Fibroblast of lung (primary cell): ENCODE data around the gene PKHD1. TPM values are rescaled to one million over a fixed set of nuclear protein-coding genes. Genes with fewer than 3 reads are reported as not detected.

Experiments used
- DNase-seq, 2 donors: peaks; one replicate each; pipeline versions ENCODE4 v3.0.0 to v3.0.0-alpha.2; 2010; ENCODE audit warnings: low read depth in 2 of 2
- H2AFZ ChIP-seq: 2 replicates; pipeline ENCODE4 v1.5.1; 2012; ENCODE audit warnings: low read length, control low read depth, inconsistent platforms
- H3K27ac ChIP-seq: 2 replicates; pipeline ENCODE4 v1.5.1; 2011; ENCODE audit warnings: low read length, control low read depth; ENCODE audit not compliant: insufficient read depth
- H3K27me3 ChIP-seq: 2 replicates; pipeline ENCODE4 v1.5.1; 2011; ENCODE audit warnings: mild to moderate bottlenecking, low read length; ENCODE audit not compliant: control insufficient read depth, insufficient read depth
- H3K36me3 ChIP-seq: 2 replicates; pipeline ENCODE4 v1.5.1; 2011; ENCODE audit warnings: low read length; ENCODE audit not compliant: control insufficient read depth, insufficient read depth
- H3K4me1 ChIP-seq: 2 replicates; pipeline ENCODE4 v1.5.1; 2011; ENCODE audit warnings: low read length; ENCODE audit not compliant: control insufficient read depth, insufficient read depth; ENCODE audit errors: extremely low read depth
- H3K4me2 ChIP-seq: 2 replicates; pipeline ENCODE4 v1.5.1; 2011; ENCODE audit warnings: low read length, control low read depth; ENCODE audit not compliant: insufficient read depth; ENCODE audit errors: extremely low read depth
- H3K4me3 ChIP-seq, 4 experiments: fragments of 200-600 bp in 1 of 4; sonication (generic) in 1 of 4; replicated peaks in 1 of 4; 2 replicates each; pipeline ENCODE4 v1.5.1; 2011 to 2016; ENCODE audit warnings: low read length in 4 of 4, low read depth in 3 of 4, mild to moderate bottlenecking in 3 of 4, control low read depth in 2 of 4, inconsistent platforms in 1 of 4, mixed read lengths in 1 of 4; ENCODE audit not compliant: insufficient read depth in 1 of 4; ENCODE audit errors: control extremely low read depth in 1 of 4
- H3K79me2 ChIP-seq: 2 replicates; pipeline ENCODE4 v1.5.1; 2012; ENCODE audit warnings: mild to moderate bottlenecking, low read length, inconsistent platforms; ENCODE audit not compliant: control insufficient read depth, insufficient read depth
- H3K9ac ChIP-seq: 2 replicates; pipeline ENCODE4 v1.5.1; 2011; ENCODE audit warnings: mild to moderate bottlenecking, low read length, control low read depth; ENCODE audit not compliant: insufficient read depth
- H3K9me3 ChIP-seq: 2 replicates; pipeline ENCODE4 v1.5.1; 2012; ENCODE audit warnings: low read depth, low read length; ENCODE audit not compliant: control insufficient read depth, insufficient read depth
- H4K20me1 ChIP-seq: 2 replicates; pipeline ENCODE4 v1.5.1; 2011; ENCODE audit warnings: low read length; ENCODE audit not compliant: control insufficient read depth, insufficient read depth; ENCODE audit errors: extremely low read depth
- EZH2 ChIP-seq: IDR thresholded peaks from 2 replicates; pipeline ENCODE4 v1.5.1; 2012; ENCODE audit warnings: low read length, control low read depth, mild to moderate bottlenecking; ENCODE audit errors: missing control alignments
- polyA plus RNA-seq, 2 donors: library from polyadenylated mRNA; depleted of rRNA in 1 of 2; stranded (reverse) in 1 of 2; unstranded in 1 of 2; fragments of >200 nt; gene quantifications; 2 replicates each; pipeline ENCODE4 v1.2.1, GENCODE V29; 2011 to 2012; ENCODE audit warnings: missing spikeins in 1 of 2
- total RNA-seq: library from RNA; depleted of rRNA; stranded (reverse); fragments of >200 nt; gene quantifications from 2 replicates; pipeline ENCODE4 v1.2.1, GENCODE V29; 2014
- TF ChIP-seq, protein P1 (sequence below), 2 donors: IDR thresholded peaks in 1 of 2; conservative IDR thresholded peaks in 1 of 2; 1 replicate in 1 of 2; 2 replicates in 1 of 2; pipeline ENCODE4 v1.5.1; 2011 to 2012; ENCODE audit warnings: low read length in 2 of 2, control low read depth in 1 of 2, inconsistent platforms in 1 of 2, low read depth in 1 of 2, mild to moderate bottlenecking in 1 of 2

PKHD1 gene
- total and polyA plus RNA-seq, 2 donors (not counting 1 experiment from before 2014, with no cell fraction given): not detected

DNA sequence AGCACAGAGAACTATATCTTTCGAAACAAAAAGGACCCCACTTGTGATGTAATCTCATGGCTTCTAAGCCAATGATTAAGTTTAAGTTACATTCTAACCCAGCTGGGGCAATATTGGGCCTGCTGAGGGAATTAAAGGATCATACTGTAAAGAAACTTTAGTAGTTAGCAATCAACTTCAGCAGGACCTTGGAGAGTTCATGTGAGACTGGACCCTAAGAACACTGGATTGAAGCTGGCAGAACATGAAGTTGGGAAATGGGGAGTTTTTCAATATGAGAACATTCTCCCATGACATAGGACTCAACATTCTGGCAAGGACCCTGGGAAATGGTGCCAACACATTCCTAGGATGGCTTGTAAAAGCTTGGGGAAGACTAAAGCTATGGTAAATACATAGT is 516.2 kb downstream of the PKHD1 start:
- Histone ChIP-seq H3K27me3 (no peaks in the 10 kb centered on the region), H3K36me3 (no peaks in the 10 kb centered on the region), H3K9ac (no peak overlapping the region), H3K4me1 (no peaks in the 10 kb centered on the region), H2AFZ (no peak overlapping the region), H3K27ac (no peak overlapping the region), H3K4me3 (no peak overlapping the region), H3K9me3 (no peaks in the 10 kb centered on the region), H3K4me2 (no peak overlapping the region), H4K20me1 (no peaks in the 10 kb centered on the region), H3K79me2 (no peaks in the 10 kb centered on the region)
- DNase-seq: no peak
- TF ChIP-seq, protein P1, sequence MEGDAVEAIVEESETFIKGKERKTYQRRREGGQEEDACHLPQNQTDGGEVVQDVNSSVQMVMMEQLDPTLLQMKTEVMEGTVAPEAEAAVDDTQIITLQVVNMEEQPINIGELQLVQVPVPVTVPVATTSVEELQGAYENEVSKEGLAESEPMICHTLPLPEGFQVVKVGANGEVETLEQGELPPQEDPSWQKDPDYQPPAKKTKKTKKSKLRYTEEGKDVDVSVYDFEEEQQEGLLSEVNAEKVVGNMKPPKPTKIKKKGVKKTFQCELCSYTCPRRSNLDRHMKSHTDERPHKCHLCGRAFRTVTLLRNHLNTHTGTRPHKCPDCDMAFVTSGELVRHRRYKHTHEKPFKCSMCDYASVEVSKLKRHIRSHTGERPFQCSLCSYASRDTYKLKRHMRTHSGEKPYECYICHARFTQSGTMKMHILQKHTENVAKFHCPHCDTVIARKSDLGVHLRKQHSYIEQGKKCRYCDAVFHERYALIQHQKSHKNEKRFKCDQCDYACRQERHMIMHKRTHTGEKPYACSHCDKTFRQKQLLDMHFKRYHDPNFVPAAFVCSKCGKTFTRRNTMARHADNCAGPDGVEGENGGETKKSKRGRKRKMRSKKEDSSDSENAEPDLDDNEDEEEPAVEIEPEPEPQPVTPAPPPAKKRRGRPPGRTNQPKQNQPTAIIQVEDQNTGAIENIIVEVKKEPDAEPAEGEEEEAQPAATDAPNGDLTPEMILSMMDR (conservative IDR thresholded peaks at IDR 0.05 in 1 of 2, IDR thresholded peaks at IDR 0.05 in 1 of 2; ENCODE audit: low read depth in 1 of 2, low read length in 2 of 2): no peak
- TF ChIP-seq EZH2: no peak

DNA sequence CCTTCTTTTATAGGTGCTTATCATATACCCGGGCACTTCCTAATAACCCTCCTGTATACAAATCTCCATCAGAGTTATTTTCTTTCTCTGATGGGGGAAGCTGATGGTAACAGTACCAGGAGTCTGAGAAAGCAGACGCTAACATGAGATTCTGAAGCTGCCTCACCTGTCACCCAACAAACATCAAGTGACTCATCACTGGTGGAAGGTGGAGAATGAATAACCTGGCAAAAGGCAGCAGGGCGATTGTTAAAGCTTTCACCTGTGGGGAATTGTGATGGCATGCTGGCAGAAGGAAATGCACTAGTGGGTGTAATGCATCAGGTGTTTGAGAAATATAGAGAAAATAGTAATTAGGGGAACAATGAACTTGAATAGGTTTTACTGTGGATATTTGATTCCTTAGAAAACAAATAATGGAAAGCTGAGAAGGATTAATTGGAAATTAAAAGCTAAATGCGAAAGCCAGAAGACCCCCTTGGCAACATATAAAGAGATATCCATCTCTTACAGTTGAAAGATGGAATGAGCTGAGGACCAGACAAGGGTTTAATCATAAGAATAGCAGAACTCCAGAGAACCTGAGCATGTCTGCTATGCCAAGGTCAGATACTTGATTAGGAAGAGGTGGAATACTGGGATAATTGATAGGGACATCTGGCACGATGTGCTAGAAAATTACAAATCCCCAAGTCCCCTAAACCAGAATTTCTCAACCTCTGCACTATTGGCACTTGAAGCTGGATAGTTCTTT is 517.1 kb downstream of the PKHD1 start:
- no peaks in the 10 kb centered on the region for H3K36me3 ChIP-seq
- TF ChIP-seq, protein P1 (conservative IDR thresholded peaks at IDR 0.05 in 1 of 2, IDR thresholded peaks at IDR 0.05 in 1 of 2; ENCODE audit: low read depth in 1 of 2, low read length in 2 of 2): no peak
- no peak for TF ChIP-seq EZH2
- no peaks in the 10 kb centered on the region for H3K4me1 ChIP-seq
- H4K20me1 ChIP-seq: no peaks in the 10 kb centered on the region
- H3K79me2 ChIP-seq: no peaks in the 10 kb centered on the region
- H3K9me3 ChIP-seq: no peaks in the 10 kb centered on the region
- no peak overlapping the region for H3K4me3 ChIP-seq
- H2AFZ ChIP-seq: no peak overlapping the region
- no peak overlapping the region for H3K27ac ChIP-seq
- DNase-seq: no peak
- no peak overlapping the region for H3K9ac ChIP-seq
- H3K4me2 ChIP-seq: no peak overlapping the region
- H3K27me3 ChIP-seq: no peaks in the 10 kb centered on the region

- no peaks in the 10 kb centered on the region for H3K4me1 ChIP-seq
- no peak for TF ChIP-seq EZH2
- TF ChIP-seq, protein P1 (conservative IDR thresholded peaks at IDR 0.05 in 1 of 2, IDR thresholded peaks at IDR 0.05 in 1 of 2; ENCODE audit: low read depth in 1 of 2, low read length in 2 of 2): no peak
- H3K4me3 ChIP-seq: no peak overlapping the region
- H3K36me3 ChIP-seq: no peaks in the 10 kb centered on the region
- no peaks in the 10 kb centered on the region for H4K20me1 ChIP-seq
- no peak for DNase-seq
- H3K27ac ChIP-seq: no peak overlapping the region
- no peaks in the 10 kb centered on the region for H3K79me2 ChIP-seq
- H3K27me3 ChIP-seq: no peaks in the 10 kb centered on the region
- no peak overlapping the region for H3K4me2 ChIP-seq
- no peaks in the 10 kb centered on the region for H3K9me3 ChIP-seq
- H2AFZ ChIP-seq: no peak overlapping the region
- H3K9ac ChIP-seq: no peak overlapping the region
Observed at GRCh38 chr6:51569594-51569993, 517.8 kb downstream of the PKHD1 start.
